ENCODE measurements around the gene SIX1. TPM values are rescaled to one million over a fixed set of nuclear protein-coding genes. Genes with fewer than 3 reads are reported as not detected.

Gene SIX1
- total and polyA plus RNA-seq, 7 donors = 8.3 to 86.6 (median 41.4) TPM

GRCh38 chr14:60650373-60650961 lies 1.2 kb upstream of the SIX1 start:
- H3K4me1 ChIP-seq = peaks cover 13% of the 10 kb centered on the region
- H3K9me3 ChIP-seq = no peaks in the 10 kb centered on the region
- ATAC-seq = peak; percentile 18 to 44 (median 42)

GRCh38 chr14:60649875-60650372 lies 647 bp upstream of the SIX1 start:
- Histone ChIP-seq H3K36me3 (ENCODE audit: insufficient read depth in 1 of 2, low read depth in 1 of 2) (peaks cover 0 to 11% of the 10 kb centered on the region in 2 donors), H3K9me3 (no peaks in the 10 kb centered on the region), H3K27me3 (ENCODE audit: insufficient read depth in 3 of 3, low read length in 2 of 3) (no peaks in the 10 kb centered on the region), H3K4me3 (peak overlapping the region; percentile 91), H3K27ac (peak overlapping the region; percentile 93), H3K4me1 (peaks cover 13% of the 10 kb centered on the region)
- ATAC-seq = peak; percentile 10 to 36 (median 27)
- 0 to 2% (median 2%) methylated on average over 15 of the region's 15 CpGs for WGBS, 3 donors
- intact Hi-C loops (cut with DNase I) = loop anchor here (5.0 to 10.0 kb wide), 9 partner anchors 157 to 602 kb away; partner anchors contain the start of genes SLC38A6 (in 1 of the 2) and TRMT5 (in 1 of the 2)
- DNase-seq = peak in 1 of 2 donors; percentile 63
- TF ChIP-seq, protein P1, sequence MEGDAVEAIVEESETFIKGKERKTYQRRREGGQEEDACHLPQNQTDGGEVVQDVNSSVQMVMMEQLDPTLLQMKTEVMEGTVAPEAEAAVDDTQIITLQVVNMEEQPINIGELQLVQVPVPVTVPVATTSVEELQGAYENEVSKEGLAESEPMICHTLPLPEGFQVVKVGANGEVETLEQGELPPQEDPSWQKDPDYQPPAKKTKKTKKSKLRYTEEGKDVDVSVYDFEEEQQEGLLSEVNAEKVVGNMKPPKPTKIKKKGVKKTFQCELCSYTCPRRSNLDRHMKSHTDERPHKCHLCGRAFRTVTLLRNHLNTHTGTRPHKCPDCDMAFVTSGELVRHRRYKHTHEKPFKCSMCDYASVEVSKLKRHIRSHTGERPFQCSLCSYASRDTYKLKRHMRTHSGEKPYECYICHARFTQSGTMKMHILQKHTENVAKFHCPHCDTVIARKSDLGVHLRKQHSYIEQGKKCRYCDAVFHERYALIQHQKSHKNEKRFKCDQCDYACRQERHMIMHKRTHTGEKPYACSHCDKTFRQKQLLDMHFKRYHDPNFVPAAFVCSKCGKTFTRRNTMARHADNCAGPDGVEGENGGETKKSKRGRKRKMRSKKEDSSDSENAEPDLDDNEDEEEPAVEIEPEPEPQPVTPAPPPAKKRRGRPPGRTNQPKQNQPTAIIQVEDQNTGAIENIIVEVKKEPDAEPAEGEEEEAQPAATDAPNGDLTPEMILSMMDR (IDR thresholded peaks at IDR 0.05) = no peak

More at GRCh38 chr14:60650373-60650961, 1.2 kb upstream of the SIX1 start:
- WGBS, 3 donors = 5 to 12% (median 7%) methylated on average over 11 of the region's 11 CpGs
- DNase-seq = peak in 1 of 2 donors; percentile 63
- intact Hi-C loops (cut with DNase I) = loop anchor here (5.0 to 10.0 kb wide), 6 partner anchors 157 to 547 kb away; no protein-coding TSS in a partner anchor
- no peaks in the 10 kb centered on the region for H3K27me3 ChIP-seq (ENCODE audit: insufficient read depth in 3 of 3, low read length in 2 of 3)
- peaks cover 0 to 9% of the 10 kb centered on the region in 2 donors for H3K36me3 ChIP-seq (ENCODE audit: insufficient read depth in 1 of 2, low read depth in 1 of 2)
- H3K4me3 ChIP-seq = peak overlapping the region; percentile 91
- H3K27ac ChIP-seq = peak overlapping the region; percentile 93
- TF ChIP-seq, protein P1 (IDR thresholded peaks at IDR 0.05) = no peak

- TF ChIP-seq, protein P1 (IDR thresholded peaks at IDR 0.05) = no peak
- DNase-seq (peak; percentile 62 to 73), ATAC-seq (peak; percentile 20 to 37 (median 28))
- intact Hi-C loops (cut with DNase I) = loop anchor here (5.0 to 10.0 kb wide), 4 partner anchors 334 to 604 kb away; partner anchors contain the start of genes SLC38A6 (in 1 of the 2) and TRMT5 (in 1 of the 2)
- Histone ChIP-seq H3K4me1 (peaks cover 13% of the 10 kb centered on the region), H3K9me3 (no peaks in the 10 kb centered on the region), H3K27me3 (ENCODE audit: insufficient read depth in 3 of 3, low read length in 2 of 3) (no peaks in the 10 kb centered on the region), H3K27ac (peak overlapping the region; percentile 93), H3K4me3 (peak overlapping the region; percentile 91), H3K36me3 (ENCODE audit: insufficient read depth in 1 of 2, low read depth in 1 of 2) (peaks cover 0 to 11% of the 10 kb centered on the region in 2 donors)
- WGBS, 3 donors = 1% methylated on average over 55 to 61 of the region's 61 CpGs
Observed at GRCh38 chr14:60648249-60648933, 886 bp downstream of the SIX1 start.

DNA sequence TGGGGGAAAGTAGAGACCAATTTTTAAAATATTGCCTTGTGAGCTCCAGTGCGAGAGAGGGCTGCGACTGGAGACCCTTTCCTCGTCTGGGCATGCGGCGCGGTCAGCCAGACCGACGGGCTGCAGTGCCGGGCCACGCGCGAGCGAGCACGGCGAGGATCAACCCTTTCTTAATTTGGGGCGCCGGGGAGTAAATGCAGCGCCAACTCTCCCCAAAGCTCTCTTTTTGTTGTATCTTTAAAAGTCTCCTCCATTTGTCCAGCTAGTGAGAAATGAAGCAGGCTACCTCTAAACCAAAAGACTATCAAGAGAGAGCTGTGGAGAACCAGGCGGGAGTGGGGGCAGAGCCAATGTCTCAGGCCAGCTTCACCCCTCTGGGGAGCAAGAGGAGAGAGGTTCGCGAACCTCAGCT lies 1.4 kb downstream of the SIX1 start:
- DNase-seq (no peak), ATAC-seq (no peak)
- TF ChIP-seq, protein P1 (IDR thresholded peaks at IDR 0.05) = no peak
- intact Hi-C loops (cut with DNase I) = loop anchor here (5.0 to 10.0 kb wide), 4 partner anchors 334 to 604 kb away; partner anchors contain the start of genes SLC38A6 (in 1 of the 2) and TRMT5 (in 1 of the 2)
- 2% methylated on average over 21 of the region's 21 CpGs for WGBS, 3 donors
- peak overlapping the region; percentile 93 for H3K27ac ChIP-seq
- peak overlapping the region; percentile 91 for H3K4me3 ChIP-seq
- peaks cover 13% of the 10 kb centered on the region for H3K4me1 ChIP-seq
- peaks cover 0 to 11% of the 10 kb centered on the region in 2 donors for H3K36me3 ChIP-seq (ENCODE audit: insufficient read depth in 1 of 2, low read depth in 1 of 2)
- H3K27me3 ChIP-seq (ENCODE audit: insufficient read depth in 3 of 3, low read length in 2 of 3) = no peaks in the 10 kb centered on the region
- no peaks in the 10 kb centered on the region for H3K9me3 ChIP-seq

Measured in psoas muscle (tissue), 8 donors.